GM12878 (cell line): Measurements from ENCODE around the gene ALDH1A1. TPM values are rescaled to one million over a fixed set of nuclear protein-coding genes. Genes with fewer than 3 reads are reported as not detected.

Experiments used
- ATAC-seq: fragments of 200-7000 bp; cut with Tn5 transposase; 3 replicates; pipeline ENCODE4 v1.9.1; 2020; ENCODE audit warnings: mild to moderate bottlenecking, moderate library complexity
- BruUV-seq: library from RNA; stranded (reverse); fragments of 400-500 nt; replicated peaks from 2 replicates; lab custom pipeline; 2021; lab: Mats Ljungman, UMichigan
- CTCF ChIA-PET: fragments of 300-600 bp; sonication (Branson Sonifier 250); formaldehyde crosslinking; extraction: SDS; loops from one replicate; lab custom pipeline; 2021; ENCODE audit warnings: inconsistent platforms; lab: Yijun Ruan, JAX
- POLR2A ChIA-PET: fragments of 350-600 bp; formaldehyde crosslinking; extraction: SDS; loops from one replicate; lab custom pipeline; 2021; ENCODE audit warnings: inconsistent platforms; lab: Charles Lee
- RAD21 ChIA-PET: fragments of 300-600 bp; sonication (Branson Sonifier 250); formaldehyde crosslinking; loops from one replicate; lab custom pipeline; 2023; ENCODE audit warnings: antibody characterized with exemption; ENCODE audit not compliant: unreplicated experiment; lab: Charles Lee
- SMC1A ChIA-PET: fragments of 300-600 bp; sonication (Branson Sonifier 250); formaldehyde crosslinking; loops from one replicate; lab custom pipeline; 2023; ENCODE audit not compliant: unreplicated experiment, uncharacterized antibody; lab: Charles Lee
- DNase-seq: peaks from one replicate; pipeline ENCODE4 v3.0.0-alpha.2; 2011; ENCODE audit warnings: low read depth, low spot score
- FAIRE-seq: peaks from 3 replicates; lab custom pipeline; 2011; peaks lifted over from hg19 to GRCh38; lab: Jason Lieb, UNC
- H2AFZ ChIP-seq: 2 replicates; pipeline ENCODE4 v1.6.0; 2011; ENCODE audit warnings: low read depth, low read length, control low read depth; ENCODE audit not compliant: control insufficient read depth
- H3K27ac ChIP-seq: 2 replicates; pipeline ENCODE4 v1.5.1; 2011; ENCODE audit warnings: control low read depth; ENCODE audit not compliant: control insufficient read depth, insufficient read depth
- H3K27me3 ChIP-seq, 2 experiments: replicated peaks in 1 of 2; 2 replicates each; pipeline versions ENCODE4 v1.6.0 to v1.6.1; 2011; ENCODE audit warnings: low read length in 1 of 2; ENCODE audit not compliant: control insufficient read depth in 2 of 2, insufficient read depth in 2 of 2
- H3K36me3 ChIP-seq, 2 experiments: 2 replicates each; pipeline ENCODE4 v1.5.1; 2011; ENCODE audit warnings: low read length in 1 of 2; ENCODE audit not compliant: control insufficient read depth in 2 of 2, insufficient read depth in 2 of 2
- H3K4me1 ChIP-seq: 2 replicates; pipeline ENCODE4 v1.6.1; 2011; ENCODE audit warnings: mild to moderate bottlenecking, low read length, moderate library complexity, mixed read lengths; ENCODE audit not compliant: control insufficient read depth, insufficient read depth
- H3K4me2 ChIP-seq: 2 replicates; pipeline ENCODE4 v1.6.0; 2011; ENCODE audit warnings: control low read depth; ENCODE audit not compliant: control insufficient read depth, insufficient read depth
- H3K4me3 ChIP-seq: fragments of 200-600 bp; sonication (generic); 2 replicates; pipeline ENCODE4 v1.5.1; 2016
- H3K79me2 ChIP-seq: 2 replicates; pipeline ENCODE4 v1.6.0; 2011; ENCODE audit warnings: low read length; ENCODE audit not compliant: control insufficient read depth, insufficient read depth
- H3K9ac ChIP-seq: 2 replicates; pipeline ENCODE4 v1.8.0; 2011; ENCODE audit warnings: low read length, control low read depth, mixed read lengths; ENCODE audit not compliant: control insufficient read depth, insufficient read depth
- H3K9me3 ChIP-seq: replicated peaks from 3 replicates; pipeline ENCODE4 v1.5.1; 2011; ENCODE audit warnings: mild to moderate bottlenecking, low read length; ENCODE audit not compliant: control insufficient read depth, insufficient read depth
- H4K20me1 ChIP-seq: 2 replicates; pipeline ENCODE4 v1.6.0; 2011; ENCODE audit not compliant: control insufficient read depth, insufficient read depth
- ESRRA ChIP-seq: IDR thresholded peaks from 2 replicates; pipeline ENCODE4 v1.6.1; 2012; ENCODE audit warnings: mild to moderate bottlenecking, low read length, improper control_type of control experiment
- HDAC6 ChIP-seq: fragments of 200-600 bp; sonication (generic); IDR thresholded peaks from one replicate; pipeline ENCODE4 v1.8.0; 2017; ENCODE audit warnings: antibody characterized with exemption; ENCODE audit not compliant: unreplicated experiment
- MAX ChIP-seq: IDR thresholded peaks from 2 replicates; pipeline ENCODE4 v1.6.1; 2012; ENCODE audit warnings: low read depth, low read length, improper control_type of control experiment
- MEF2B ChIP-seq: fragments of 450-650 bp; IDR thresholded peaks from 2 replicates; pipeline ENCODE4 v1.6.1; 2018; ENCODE audit warnings: mild to moderate bottlenecking, moderate library complexity; ENCODE audit not compliant: partially characterized antibody, poor library complexity, severe bottlenecking
- STAT1 ChIP-seq: fragments of 450-650 bp; conservative IDR thresholded peaks from 2 replicates; pipeline ENCODE4 v1.6.1; 2014; ENCODE audit warnings: antibody characterized with exemption, mild to moderate bottlenecking
- STAT3 ChIP-seq: IDR thresholded peaks from 2 replicates; pipeline ENCODE4 v1.6.1; 2011; ENCODE audit warnings: low read depth, low read length, improper control_type of control experiment
- TBL1XR1 ChIP-seq: IDR thresholded peaks from 2 replicates; pipeline ENCODE4 v1.6.1; 2012; ENCODE audit warnings: low read depth, low read length, improper control_type of control experiment
- ZSCAN29 ChIP-seq: fragments of 450-650 bp; IDR thresholded peaks from 2 replicates; pipeline ENCODE4 v1.6.1; 2017; ENCODE audit warnings: mild to moderate bottlenecking, moderate library complexity
- WGBS: methylation state at CpG from one replicate; pipeline ENCODE4 v1.1.6; 2016; ENCODE audit warnings: low lambda C conversion rate; ENCODE audit not compliant: insufficient replicate concordance, insufficient coverage; ENCODE audit errors: missing lambda C conversion rate; 5-methylcytosine and 5-hydroxymethylcytosine counted together
- in situ Hi-C: fragments of 300-500 bp; cut with MboI; formaldehyde crosslinking; loops from 9 replicates; pipeline ENCODE4 v1.14.3; 2018; ENCODE audit warnings: mixed read lengths
- intact Hi-C: fragments of 100-400 bp; cut with micrococcal nuclease; formaldehyde crosslinking; loops from one replicate; pipeline ENCODE4 v1.14.2; 2022; ENCODE audit not compliant: unreplicated experiment
- polyA plus RNA-seq, 11 experiments: library from polyadenylated mRNA; depleted of rRNA in 4 of 11; unstranded in 6 of 11; stranded (reverse) in 5 of 11; fragments of >200 nt; fragmentation: Nextera tagmentation in 4 of 11; fragmentation: Illumina TruSeq in 1 of 11; extraction: Ambion mirVana in 4 of 11; extraction: Trizol in 1 of 11; gene quantifications; 1 replicate in 1 of 11; 2 replicates in 10 of 11; pipeline versions ENCODE4 v1.2.1 to v1.2.3, GENCODE V29; 2011 to 2016; ENCODE audit warnings: inconsistent platforms in 2 of 11, missing spikeins in 2 of 11, low read depth in 1 of 11
- total RNA-seq, 4 experiments: library from RNA; depleted of rRNA in 3 of 4; stranded (reverse); fragments of >200 nt in 3 of 4; fragmentation: Illumina TruSeq in 1 of 4; extraction: Trizol in 1 of 4; gene quantifications; 2 replicates each; pipeline versions ENCODE4 v1.2.1 to v1.2.3, GENCODE V29; 2013 to 2021

The ALDH1A1 gene
- total and polyA plus RNA-seq, 10 of the 15 experiments (the other 5 are each of a cell fraction or from before 2014, with no cell fraction given), result 0.03 to 0.54 TPM; not detected in 8

GRCh38 chr9:72991772-72992171 lies 38.9 kb upstream of the ALDH1A1 start:
- ATAC-seq, result no peak
- no peaks in the 10 kb centered on the region for H3K36me3 ChIP-seq
- H3K27me3 ChIP-seq, result 0 out of 4 replicates have a peak, but pooled peaks cover 0 to 3% of the 10 kb centered on the region in 2 experiments
- no peak overlapping the region for H2AFZ ChIP-seq
- no peak for FAIRE-seq
- no peak overlapping the region for H3K27ac ChIP-seq
- ChIA-PET CTCF (no interaction called here), SMC1A (no interaction called here), RAD21 (no interaction called here), POLR2A (no interaction called here)
- no peaks in the 10 kb centered on the region for H3K4me1 ChIP-seq
- H3K4me3 ChIP-seq, result no peak overlapping the region
- no peaks in the 10 kb centered on the region for H3K9me3 ChIP-seq
- H3K4me2 ChIP-seq, result no peak overlapping the region
- H3K9ac ChIP-seq, result no peak overlapping the region
- WGBS, result 70% methylated on average over 2 of the region's 2 CpGs
- in situ Hi-C loops (no loop called here), intact Hi-C loops (no loop called here)
- no peak for DNase-seq
- H4K20me1 ChIP-seq, result no peaks in the 10 kb centered on the region
- H3K79me2 ChIP-seq, result no peaks in the 10 kb centered on the region
- TF ChIP-seq STAT3 (no peak), TBL1XR1 (no peak), MAX (no peak), MEF2B (no peak), STAT1 (no peak), HDAC6 (no peak), ESRRA (no peak), ZSCAN29 (no peak)
- no TSS peak for BruUV-seq
